HuH-7.5 (cell line): ENCODE results near the gene ZNF496.
A peak's percentile ranks its signal among the peaks of the same experiment; 100 is the strongest.
"Not testable (repeated sequence)": the region's sequence is repeated elsewhere in the genome, so short reads cannot be mapped to it uniquely, and the experiment has no call there.

ENCODE experiments used
- DNase-seq: peaks from one replicate; pipeline ENCODE4 v3.0.0; 2011; ENCODE audit warnings: low spot score

ZNF496 gene

DNA sequence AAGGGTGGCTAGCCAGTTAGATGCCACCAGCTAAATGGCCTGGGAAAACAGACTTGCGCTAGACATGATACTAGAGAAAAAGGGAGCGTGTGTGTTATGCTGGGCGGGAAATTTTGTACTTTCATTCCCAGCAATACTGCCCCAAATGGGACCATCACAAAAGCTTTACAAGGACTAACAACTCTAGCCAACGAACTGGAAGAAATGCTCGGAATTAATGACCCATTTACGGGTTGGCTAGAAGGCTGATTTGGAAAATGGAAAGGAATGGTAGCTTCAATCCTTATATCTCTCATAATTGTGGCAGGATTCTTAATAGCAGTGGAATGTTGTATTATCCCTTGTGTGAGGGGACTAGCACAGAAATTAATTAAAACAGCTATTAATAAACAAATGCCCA is 27.9 kb upstream of the ZNF496 start:
- DNase-seq: no peak

GRCh38 chr1:247358920-247359319 is 27.3 kb upstream of the ZNF496 start:
- DNase-seq: no peak

DNA sequence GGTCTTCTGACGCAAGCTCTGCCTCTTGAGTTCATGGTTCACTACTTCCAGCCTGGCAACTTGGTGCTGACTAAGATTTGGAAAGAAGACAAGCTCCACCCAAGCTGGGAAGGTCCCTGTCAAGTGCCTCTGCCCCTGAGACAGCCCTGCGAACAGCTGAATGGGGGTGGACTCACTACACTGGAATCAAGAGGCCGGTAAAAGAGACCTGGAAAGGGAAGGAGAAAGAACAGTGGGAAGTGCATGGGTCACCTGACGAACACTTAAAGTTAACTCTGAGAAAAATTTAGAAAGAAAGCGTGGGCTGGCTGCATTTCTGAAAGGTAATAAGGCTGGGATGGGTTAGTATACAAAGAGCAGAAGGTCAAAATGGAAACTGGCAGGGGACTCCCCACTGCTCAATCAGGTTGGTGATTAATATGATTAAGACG is 26.1 kb upstream of the ZNF496 start:
- DNase-seq: no peak

GRCh38 chr1:247357052-247357780 is 25.5 kb upstream of the ZNF496 start:
- DNase-seq: no peak

DNA sequence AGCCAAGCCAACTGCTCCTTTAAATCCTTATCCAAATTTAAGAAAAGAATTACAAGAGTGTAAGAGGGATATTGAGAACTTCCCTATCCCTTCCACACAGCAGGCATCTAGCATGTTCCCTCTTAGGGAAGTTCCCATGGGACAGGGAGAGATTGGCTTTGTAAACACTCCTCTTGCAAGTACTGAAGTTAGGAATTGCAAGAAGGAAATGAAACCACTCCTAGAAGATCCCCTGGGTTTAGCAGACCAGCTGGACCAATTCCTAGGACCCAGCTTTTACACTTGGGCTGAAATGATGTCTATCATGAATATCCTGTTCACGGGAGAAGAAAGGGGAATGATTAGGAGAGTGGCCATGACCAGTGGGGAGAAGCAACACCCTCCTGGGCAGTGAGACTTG is 23.5 kb upstream of the ZNF496 start:
- not testable (repeated sequence) for DNase-seq

DNA sequence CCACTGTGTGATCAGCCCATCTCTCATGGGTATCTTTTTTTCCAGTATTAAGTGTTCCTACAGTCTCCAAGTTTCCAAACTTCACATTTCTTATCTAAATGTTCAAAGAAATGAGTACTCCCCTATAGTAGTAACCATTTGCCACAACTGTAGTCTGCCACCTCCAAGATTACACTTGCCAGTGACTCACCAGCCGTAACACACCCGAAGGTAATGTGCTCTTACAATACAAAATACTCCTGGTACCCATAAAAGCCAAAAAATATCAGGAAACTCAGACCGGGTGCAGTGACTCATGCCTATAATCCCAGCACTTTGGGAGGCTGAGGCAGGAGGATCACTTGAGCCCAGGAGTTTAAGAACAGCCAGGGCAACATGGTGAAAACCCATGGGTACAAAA is 20.5 kb upstream of the ZNF496 start:
- no peak for DNase-seq

GRCh38 chr1:247350587-247350986 is 18.9 kb upstream of the ZNF496 start:
- DNase-seq: no peak

- DNase-seq: no peak
These were observed 16.0 kb upstream of the ZNF496 start for GRCh38 chr1:247347477-247348222.

- DNase-seq: no peak
These were observed 14.2 kb upstream of the ZNF496 start for GRCh38 chr1:247345881-247346280.

DNA sequence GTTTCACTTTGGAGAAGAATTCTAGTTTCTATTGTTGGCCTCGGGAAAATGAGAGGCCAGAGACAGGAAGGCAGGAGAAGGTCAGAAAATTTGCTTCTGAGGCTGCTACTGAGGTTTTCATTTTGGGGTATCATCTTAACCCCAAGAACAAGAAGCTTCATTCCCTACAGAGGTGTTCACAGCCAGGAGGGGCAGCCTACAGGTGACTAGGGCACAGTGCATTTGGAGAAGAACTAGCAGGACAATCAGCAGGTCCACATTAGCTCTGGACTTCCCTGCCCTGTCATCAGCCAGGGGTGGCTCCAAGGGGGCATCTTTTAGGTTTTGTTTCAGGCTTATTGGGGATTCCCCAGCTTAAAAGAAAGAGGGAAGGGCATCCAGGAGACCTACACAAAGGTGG is 12.1 kb upstream of the ZNF496 start:
- no peak for DNase-seq

GRCh38 chr1:247338723-247339275 is 7.1 kb upstream of the ZNF496 start:
- DNase-seq: no peak

DNA sequence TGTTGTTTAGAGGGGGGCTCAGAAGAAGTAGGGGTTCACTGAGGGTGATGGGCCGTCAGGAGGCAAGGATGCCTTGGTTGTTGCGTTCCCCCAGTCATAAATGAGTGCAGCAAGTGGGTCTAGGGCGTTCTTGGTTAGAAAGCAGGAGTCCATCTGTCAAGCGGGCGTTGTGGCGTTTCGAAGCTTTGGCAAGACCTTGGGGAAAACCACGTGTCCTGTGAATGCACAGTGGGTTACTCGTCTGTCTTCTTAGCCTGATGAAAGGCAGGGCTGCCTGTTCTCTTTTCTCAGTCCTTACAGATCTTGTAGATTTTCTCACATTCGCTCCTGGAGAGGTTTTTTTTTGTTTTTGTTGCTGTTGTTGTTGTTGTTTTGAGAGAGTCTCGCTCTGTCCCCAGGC is 6.3 kb upstream of the ZNF496 start:
- DNase-seq: no peak

DNA sequence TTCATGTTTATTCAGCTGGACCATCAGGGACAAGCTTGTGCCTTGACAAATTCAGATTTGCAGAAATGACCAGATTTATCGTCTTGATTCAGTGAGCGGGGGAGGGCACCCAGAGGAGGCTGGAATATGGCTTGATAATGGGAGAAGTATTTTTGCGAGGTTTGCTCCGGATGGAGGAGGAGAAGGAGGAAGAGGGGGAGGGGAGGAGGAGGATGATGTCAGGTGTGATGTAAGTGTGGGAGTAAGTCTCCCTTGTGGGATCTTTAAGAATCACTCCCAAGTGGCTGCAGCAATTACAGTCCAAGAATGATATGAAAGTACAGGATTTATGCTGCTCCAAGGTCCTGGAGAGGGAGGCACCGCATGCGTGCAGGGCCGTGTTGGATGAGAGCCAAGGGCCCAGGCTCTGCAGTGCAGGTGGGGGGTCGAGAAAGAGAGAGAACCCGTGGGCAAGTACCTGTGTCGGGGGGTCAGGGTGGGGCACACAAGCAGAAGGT is 5.6 kb upstream of the ZNF496 start:
- DNase-seq: no peak

GRCh38 chr1:247336390-247336789 is 4.7 kb upstream of the ZNF496 start:
- DNase-seq: no peak

DNA sequence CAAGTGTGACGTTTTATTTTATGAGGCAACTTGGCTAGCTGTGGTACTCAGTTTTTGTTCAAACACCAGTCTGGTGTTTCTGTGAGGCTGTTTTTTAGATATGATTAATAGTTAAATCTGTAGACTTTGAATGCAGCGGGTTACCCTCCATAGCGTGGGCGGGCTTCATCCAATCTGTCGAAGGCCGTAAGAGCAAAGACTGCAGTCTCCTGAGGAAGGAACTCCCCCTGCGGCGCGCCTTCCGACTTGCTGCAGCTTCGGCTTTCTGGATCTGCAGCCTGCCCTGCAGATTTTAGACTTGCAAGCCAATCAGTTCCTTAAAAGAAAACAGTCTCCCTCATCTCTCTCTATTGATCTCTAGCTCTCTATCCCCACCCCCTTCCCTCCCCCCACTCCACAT is 4.2 kb upstream of the ZNF496 start:
- no peak for DNase-seq

GRCh38 chr1:247334378-247335133 is 2.9 kb upstream of the ZNF496 start:
- DNase-seq: no peak

GRCh38 chr1:247332623-247333361 is 1.1 kb upstream of the ZNF496 start:
- DNase-seq: no peak

- peak; percentile 76 for DNase-seq
These were observed 552 bp upstream of the ZNF496 start for GRCh38 chr1:247332215-247332622.

DNA sequence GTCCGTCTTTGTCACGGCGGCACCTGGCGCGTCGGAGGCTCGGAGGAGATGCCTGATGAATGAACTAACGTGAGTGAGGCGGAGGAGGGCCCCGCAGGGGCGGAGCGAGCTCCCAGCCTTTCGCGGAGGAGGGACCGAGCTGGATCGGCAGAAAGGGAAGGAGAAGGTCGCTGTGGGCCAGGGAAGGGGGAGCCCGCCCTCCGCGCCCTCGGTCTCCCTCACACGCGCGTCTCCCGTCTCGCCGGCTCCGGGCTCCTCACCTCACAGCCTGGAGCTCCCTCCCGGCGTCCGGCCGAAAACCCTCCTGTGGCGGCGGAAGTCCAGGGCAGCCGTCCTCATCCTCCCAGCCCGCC is 519 bp downstream of the ZNF496 start:
- DNase-seq: peak; percentile 94

DNA sequence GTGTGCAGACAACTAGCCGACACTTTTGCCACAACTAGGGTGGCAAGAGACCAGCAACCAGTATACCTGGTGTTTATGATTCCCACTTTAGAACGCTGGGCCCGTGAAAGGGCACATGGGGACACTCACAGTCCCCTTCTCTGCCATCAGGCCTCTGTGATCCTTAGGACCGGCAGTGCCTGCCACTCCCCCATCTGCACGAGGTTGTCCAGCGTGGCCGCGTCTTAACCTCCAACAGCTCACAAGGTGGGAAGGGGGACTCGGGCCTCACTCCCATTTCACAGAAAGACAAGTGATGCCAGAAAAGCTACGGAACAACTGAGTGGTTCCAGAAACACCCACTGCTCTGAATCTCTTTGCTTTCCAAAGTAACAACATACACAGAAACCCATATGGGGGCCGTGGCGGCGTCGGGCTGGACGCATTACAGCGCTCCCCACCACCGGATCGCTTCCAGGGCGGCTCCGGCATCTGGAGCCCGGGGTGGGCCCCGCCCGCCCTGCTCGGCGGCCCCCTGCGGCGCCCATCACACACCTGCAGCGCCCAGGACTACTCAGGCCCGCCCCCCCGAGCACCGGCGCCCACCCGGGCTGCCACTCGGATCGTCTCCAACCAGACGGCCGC is 1.0 kb downstream of the ZNF496 start:
- DNase-seq: no peak

DNA sequence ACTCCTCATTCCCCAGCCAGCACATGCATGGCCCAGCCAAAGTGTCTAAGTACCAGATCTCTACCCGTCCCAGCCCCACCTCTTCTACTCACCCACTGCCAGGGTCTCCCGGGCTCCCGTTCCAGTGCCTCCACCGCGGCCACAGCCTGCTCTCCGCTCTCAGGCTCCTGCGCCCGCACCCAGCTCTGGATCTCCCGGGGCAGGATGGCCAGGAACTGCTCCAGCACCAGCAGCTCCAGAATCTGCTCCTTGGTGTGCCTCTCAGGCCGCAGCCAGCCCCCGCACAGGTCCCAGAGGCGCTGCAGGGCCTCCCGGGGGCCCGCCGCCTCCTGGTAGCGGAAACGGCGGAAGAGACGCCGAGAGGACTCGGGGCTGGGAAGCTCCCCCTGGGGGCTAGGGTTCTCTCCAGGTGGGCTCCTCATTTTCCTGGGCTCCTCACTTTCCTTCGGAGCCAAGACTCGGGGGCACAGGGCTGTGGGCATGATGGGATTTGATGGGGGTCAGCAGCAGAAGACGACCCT is 2.5 kb downstream of the ZNF496 start:
- DNase-seq: no peak
